HG03196 (cell line): Measurements from ENCODE around the gene STARD4.
A peak's percentile ranks its signal among the peaks of the same experiment; 100 is the strongest.

Source experiments
- ATAC-seq: cut with Tn5 transposase; IDR thresholded peaks from one replicate; pipeline ENCODE4 v1.9.1; 2021; ENCODE audit not compliant: unreplicated experiment

STARD4 gene

DNA sequence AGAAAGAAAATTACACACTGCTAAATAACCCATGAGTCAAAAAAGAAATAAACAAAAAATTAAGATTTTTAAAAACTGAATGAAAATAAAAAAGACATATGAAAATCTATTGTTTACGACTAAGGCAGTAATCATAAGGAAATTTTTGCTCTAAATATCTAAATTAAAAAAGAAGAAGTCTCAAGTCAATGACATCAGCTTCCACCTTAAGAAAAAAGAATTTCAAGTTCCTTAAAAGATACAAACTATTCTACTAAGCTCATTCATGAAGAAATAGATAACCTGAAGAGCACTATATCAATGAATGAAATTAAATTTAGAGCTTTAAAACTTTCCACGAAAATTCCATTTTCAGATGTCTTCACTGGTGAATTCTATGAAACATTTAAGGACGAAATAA, 15.7 kb upstream of the STARD4 start:
- ATAC-seq: no peak

GRCh38 chr5:111520908-111521307, 8.6 kb upstream of the STARD4 start:
- no peak for ATAC-seq

GRCh38 chr5:111518777-111519176, 6.4 kb upstream of the STARD4 start:
- ATAC-seq: no peak

DNA sequence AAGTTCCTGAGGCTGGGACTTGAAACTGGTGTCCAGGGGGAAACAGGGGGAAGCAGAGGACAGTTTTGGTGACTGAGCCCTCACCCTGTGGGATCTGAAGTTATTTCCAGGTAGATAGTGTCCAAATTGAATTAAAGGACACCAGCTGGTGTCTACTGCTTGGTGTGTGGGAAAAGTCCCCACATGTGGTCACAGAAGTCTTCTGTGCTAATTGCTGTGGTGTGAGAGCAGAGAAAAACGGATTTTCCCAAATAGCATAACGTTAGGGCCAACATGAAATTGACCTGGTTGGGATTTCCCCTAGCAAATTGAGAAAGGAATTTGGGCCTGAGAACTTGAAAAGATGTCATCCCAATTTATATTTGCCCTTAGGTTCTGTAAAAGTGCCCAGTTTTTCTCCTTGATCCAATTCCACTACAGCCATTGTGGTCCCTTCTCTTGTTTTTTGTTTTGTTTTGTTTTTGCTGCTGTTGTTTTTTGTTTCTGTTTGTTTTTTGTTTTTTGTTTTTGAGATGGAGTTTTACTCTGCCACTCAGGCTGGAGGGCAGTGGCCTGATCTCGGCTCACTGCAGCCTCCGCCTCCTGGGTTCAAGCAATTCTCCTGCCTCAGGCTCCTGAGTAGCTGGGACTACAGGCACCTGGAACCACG, 5.6 kb upstream of the STARD4 start:
- ATAC-seq: no peak

DNA sequence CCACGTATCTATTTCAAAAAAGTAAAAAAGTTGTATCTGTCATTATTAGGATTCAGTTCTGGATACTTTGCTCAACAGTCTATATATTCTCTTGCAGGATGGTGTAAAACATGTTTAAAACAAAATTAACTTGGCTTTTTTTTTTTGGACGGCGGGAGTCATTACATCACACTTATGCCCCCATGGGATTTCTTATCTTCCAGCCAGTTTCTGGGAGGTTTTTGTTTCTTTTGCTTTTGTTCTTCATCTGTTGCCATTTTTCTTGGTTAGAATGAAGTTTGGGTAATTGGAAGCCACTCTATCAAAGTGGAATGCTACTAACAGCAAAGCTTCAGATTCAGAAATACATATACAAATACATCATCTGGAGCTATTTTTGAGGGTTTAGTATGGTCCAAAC, 1.8 kb upstream of the STARD4 start:
- ATAC-seq: no peak

GRCh38 chr5:111513131-111513520, 791 bp upstream of the STARD4 start:
- no peak for ATAC-seq

DNA sequence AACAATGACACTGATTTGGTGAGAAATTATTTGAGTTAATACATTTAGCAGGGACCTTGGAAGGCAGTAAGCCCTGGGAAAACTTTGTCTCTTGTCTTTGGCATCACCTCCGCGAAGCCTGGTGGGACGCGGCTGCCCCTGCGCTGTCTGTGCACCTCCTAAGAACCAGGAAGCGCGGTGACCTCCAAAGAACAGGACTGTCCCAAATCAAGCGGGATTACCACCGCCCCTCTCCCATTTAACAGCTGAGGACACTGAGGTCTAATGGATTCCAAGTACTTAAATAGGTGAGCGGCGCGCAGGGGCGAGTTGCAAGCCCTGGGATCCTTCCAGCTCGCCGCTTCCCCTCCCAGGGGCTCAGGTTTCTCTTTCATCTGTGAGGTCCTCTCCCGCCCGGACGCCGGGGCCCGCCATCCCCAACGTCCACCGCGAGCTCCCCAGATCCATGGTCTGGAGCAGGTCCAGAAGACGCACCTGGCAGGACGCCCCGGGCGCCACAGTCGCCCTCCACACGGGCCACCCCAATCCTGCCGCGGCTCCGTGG, 432 bp downstream of the STARD4 start:
- peak; percentile 25 for ATAC-seq

DNA sequence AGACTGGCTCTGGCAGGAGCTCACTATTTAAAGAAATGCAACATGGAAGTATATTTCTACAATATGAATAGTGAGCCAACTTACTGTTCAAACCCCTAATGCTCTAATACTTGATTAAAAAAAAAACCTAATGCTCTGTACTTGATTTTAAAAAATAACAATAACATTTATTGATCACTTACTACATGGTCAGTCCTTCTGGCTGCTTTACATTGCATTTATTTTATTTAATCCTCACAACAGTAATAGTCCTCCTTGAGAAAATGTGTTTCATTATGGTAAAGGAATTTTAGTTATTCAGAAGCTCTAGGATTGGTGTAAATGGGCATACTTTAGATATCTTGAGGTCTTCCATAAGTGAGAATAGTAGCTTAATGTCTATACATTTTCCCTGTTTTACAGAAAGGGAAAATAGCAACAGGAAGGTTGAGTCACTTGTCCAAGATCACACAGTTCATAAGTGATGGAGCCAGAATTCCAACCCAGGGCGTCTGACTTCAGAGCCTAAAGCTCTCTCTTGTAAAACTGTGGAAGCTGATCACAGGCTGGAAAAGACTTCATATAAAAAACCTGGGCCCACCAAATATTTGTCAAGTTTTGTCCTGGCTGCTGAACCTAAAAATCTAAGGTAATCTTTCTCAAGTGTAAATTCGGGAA, 1.0 kb downstream of the STARD4 start:
- no peak for ATAC-seq

DNA sequence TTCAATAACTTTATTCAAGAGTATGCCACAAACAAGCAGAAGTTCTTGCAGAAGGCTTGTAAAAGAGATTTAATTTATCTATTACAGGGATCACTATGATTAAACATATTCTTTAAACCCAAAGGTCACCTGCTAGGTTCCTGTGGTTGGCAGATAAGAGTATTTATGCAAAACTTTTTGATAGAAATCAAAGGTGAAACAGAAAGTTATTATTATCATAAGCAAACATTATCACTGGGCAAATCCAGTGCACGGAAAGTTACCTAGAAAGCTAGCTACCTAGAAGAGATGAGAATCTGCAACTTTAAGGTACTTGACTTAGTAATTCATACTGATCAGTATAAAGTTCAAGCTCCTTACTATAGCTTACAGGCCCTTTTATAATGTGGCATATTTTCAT, 3.2 kb downstream of the STARD4 start:
- ATAC-seq: no peak

DNA sequence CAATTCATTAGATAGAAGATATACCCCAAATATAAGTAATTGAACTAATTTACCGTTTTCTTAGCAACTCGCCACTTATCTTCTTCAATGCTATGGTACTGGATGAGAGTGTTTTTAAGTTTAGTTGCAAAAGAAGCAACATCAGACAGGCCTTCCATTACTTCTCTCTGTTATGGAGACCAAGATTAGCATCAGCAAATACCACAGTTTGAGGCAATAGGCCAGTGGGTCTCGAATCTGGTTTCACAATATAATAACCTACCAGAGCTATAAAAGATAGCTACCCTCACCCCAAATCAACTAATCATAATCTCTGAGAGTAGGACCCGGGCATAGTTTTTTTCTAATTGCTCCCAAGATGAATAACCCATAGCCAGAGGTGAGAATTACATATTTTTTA, 5.1 kb downstream of the STARD4 start:
- ATAC-seq: no peak

DNA sequence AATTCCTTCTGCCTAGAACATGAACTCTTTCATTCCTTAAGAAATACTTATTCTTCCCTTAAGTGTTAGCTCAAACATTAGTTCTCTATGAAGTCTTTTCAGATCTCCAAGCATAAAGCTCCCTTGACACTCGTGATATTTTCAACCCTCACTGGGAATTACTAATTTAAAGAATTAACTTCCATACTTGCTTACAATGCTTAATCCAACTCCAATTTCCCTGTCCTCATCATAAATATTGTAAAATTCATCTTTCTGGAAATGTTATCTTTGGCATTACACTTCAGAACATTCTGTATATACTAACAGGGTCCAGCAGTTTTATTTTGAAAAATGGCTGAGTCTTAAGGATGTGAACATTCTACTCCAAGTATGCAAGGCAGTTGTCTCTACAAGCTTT, 7.2 kb downstream of the STARD4 start:
- no peak for ATAC-seq

GRCh38 chr5:111502956-111503355, 9.4 kb downstream of the STARD4 start:
- ATAC-seq: no peak

DNA sequence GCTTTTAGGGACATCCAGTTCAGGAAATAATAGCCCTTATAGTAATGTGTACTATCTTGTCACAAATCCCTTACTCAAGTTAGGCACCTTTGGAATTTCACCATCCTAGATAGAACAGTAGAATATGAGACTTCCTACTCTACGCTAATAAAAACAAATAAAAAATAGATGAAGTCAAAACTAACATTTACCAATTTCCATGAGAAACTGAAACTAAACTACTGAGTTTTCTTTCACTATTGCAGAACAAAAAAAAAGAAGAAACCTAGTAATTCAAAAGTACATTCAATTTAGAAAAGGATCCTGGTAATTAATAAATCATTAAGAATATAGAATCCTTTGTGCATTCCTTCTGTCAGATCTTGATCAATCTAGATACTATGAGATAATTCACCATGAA, 14.0 kb downstream of the STARD4 start:
- ATAC-seq: no peak

GRCh38 chr5:111495159-111495558, 17.2 kb downstream of the STARD4 start:
- no peak for ATAC-seq

DNA sequence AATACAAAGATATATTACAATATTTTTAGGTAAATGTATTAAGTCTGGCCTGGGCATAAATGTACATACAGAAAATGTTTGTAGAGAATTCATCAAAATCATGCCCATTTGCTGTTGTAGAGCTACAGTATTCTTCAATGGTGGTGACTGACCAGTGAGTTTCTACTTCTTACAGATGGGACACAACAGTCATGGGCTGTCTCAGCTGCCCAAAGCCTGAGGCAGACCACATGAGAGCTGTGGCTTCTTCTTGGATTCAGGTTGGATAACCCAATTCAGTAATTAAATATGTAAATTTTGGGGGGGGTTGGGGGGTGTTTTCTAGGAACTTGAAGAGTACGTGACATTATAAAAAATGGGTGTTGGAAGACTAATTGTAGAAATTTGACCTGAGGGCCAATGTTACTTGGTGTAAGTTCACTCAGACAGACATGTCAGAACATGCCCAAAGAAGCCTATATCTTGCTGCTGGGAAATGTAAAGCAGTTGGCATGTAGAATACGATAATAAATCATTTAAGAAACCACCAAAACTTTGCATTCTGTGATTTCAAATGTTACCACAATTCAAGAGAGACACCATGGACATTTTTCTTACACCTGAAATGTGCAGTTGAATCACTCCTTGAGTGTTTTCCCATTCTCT, 17.9 kb downstream of the STARD4 start:
- ATAC-seq: no peak

DNA sequence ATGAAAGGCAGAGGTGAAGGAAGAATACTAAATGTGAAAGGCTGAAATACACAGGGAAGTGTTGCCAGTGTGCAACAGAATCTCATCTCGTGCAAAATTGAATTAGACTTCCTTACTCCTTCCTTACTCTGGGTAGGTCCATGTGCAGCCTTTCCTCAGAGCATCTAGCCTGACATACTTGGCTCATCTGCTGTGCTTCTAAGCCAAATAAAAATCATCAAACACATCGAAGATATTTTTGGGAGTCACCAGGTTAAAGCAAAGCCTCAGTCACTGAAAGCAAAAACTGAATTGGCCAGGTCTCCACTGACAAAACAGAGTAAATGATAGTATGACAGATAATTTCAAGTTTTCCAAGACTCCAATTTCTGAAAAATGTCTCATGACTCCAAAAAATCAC, 19.3 kb downstream of the STARD4 start:
- no peak for ATAC-seq

DNA sequence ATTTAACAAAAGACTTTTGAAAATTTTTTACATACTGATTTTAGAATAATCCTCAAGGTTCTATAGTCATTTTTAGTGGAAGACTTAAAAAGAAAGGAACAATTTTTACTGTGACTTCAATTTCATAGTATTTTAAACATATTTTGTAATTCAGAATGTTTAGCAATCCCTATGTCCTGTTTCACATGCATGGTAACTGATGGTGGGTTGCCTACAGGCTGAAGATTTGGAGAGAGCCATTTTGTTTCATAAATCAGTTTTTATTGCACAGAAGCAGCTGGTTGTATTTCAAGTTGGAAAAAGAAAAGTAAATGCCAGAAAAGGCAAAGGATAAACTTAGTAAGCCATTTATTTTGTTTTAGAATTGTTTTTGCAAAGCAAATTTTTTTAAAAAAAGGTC, 24.0 kb downstream of the STARD4 start:
- no peak for ATAC-seq

DNA sequence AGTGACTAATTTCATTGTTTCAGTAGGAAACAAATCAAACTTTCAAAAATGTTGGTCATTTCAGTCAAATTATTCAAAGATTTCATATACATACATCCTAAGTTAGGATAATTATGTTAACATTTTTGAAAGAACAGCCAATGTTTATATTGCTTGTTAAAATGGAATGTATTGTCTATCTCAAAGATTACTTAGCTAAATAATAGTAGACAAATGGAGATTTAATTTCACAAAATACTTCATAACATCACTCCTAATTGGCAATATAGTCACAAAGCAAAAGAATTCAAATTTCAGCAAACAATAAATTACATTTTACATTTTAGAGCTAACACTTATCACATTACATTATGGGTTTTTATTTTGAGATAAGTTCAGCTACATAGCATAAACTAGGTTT, 25.4 kb downstream of the STARD4 start:
- no peak for ATAC-seq

DNA sequence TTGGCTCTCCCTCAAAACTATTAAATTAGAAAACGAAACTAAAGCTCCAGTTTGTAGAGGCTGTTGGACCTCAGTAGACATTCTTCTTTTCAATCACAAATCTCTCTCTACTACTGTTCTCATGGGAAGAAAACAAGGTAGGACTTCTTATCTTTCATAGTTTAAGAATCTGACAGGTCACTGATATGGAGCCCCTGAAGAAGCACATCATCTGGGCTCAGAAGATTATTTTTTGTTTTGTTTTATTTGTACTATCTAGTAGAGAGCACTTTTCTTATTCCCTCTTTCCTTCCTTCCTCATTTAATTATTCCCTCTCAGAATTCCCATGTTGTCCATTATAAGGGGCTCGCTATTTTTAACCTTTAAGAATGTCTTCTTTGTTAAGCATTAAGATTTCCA, 26.3 kb downstream of the STARD4 start:
- ATAC-seq: no peak

DNA sequence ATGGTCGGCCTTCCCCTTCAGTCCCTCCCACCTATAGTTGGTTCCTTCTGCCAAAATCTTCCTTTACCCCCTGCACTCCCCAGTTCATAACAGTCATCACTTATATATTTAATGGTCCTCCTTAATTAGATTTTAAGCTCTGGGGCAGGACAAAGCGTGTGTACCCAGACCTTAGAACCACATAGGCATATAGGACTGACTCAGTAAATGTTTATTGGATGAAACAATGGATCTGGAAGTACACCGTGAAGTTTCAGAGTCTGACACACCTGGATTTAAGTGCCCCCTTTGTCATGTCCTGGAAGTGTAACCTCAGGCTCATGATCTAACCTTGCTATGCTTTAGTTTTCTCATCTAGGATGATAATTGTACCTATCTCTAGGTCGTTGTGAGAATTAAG, 32.0 kb downstream of the STARD4 start:
- no peak for ATAC-seq

GRCh38 chr5:111478898-111479297, 33.4 kb downstream of the STARD4 start:
- no peak for ATAC-seq

GRCh38 chr5:111478266-111478665, 34.1 kb downstream of the STARD4 start:
- no peak for ATAC-seq
